IPS DF 4.7 (cell line): ENCODE measurements around the gene GBX1.

Experiments
- DNase-seq: peaks from one replicate; pipeline ENCODE4 v3.0.0-alpha.2; 2013; ENCODE audit warnings: low spot score; ENCODE audit errors: extremely low read depth

Gene GBX1

GRCh38 chr7:151139791-151140190 is 27.7 kb downstream of the GBX1 start:
- no peak for DNase-seq

- DNase-seq: no peak
These were observed 28.3 kb downstream of the GBX1 start for GRCh38 chr7:151139071-151139790.

DNA sequence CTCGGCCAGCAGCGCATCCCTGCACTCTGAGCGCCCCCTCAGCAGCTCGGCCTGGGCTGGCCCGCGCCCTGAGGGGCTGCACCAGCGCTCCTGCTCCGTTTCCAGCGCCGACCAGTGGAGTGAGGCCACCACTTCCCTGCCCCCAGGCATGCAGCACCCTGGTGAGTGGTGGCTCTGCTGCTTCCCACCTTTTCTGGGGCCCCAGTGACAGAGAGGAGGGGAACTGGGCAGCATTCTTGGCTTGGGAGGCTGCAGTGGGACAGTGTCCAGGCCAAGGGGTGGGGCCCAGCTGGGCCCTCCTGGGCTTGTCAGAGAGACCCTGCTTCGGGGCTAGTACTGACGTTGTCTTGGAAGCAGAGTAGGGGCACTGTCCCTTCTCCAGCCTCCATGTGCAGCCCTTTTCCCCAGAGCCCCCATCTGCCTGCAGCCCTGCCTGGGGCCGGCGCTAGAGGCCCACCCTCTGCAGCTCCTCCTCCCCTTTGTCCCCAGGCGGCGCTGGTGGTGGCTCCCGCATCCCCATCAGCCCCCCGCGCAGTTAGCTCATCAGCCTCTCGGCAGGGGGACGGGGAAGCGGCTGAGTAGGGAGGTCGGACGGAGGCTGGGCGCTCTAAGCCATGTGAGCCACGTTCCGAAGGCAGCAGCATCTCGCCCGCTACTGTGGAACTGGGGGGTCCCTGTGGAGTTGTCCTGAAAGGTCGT is 29.2 kb downstream of the GBX1 start:
- no peak for DNase-seq

DNA sequence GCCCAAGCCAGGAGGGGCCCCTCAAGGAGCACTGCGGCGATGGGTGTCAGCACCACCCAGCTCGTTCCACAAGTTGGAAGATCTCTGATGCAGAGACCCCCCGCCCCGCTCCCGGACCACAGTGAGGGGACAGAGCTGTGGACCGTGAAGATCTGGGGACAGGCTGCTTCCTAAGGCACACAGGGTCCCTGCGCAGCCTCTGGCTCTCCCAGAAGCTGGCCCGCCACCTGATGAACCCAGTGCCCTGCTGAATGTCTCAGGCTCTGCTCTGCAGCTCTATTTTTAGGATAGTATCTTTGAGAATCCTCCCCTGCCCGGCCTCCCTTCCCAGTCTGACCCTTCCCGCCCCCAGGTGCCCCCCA is 29.7 kb downstream of the GBX1 start:
- DNase-seq: no peak

DNA sequence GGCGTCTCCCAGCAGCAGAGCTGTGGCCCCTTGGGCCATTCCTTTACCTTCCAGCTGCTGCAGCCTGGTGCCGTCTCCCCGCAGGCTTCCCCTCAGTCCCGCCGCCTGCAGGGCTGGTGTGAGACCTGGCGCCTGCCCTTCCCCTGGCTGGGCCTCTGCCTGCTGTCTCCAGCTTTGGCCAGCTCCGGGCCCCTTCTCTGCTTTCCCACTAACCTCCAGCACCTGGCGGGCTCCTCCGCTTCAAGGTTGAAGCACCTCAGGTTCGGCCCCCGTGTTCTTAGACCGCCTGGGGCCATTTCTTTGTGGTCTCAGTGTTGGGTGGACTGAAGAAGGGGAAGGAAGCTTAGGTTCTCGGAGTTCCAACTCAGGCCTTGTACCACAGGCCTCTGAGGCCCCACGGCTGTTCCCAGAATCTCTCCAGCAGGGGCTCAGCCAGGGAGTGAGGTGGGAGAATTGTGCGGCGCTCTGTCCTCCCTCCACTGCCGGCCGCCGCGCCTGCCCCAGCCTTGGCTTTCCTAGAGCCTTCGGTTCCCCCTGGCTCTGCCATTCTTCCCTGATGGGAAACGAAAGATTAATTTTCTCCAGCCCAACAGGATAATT is 30.3 kb downstream of the GBX1 start:
- no peak for DNase-seq

DNA sequence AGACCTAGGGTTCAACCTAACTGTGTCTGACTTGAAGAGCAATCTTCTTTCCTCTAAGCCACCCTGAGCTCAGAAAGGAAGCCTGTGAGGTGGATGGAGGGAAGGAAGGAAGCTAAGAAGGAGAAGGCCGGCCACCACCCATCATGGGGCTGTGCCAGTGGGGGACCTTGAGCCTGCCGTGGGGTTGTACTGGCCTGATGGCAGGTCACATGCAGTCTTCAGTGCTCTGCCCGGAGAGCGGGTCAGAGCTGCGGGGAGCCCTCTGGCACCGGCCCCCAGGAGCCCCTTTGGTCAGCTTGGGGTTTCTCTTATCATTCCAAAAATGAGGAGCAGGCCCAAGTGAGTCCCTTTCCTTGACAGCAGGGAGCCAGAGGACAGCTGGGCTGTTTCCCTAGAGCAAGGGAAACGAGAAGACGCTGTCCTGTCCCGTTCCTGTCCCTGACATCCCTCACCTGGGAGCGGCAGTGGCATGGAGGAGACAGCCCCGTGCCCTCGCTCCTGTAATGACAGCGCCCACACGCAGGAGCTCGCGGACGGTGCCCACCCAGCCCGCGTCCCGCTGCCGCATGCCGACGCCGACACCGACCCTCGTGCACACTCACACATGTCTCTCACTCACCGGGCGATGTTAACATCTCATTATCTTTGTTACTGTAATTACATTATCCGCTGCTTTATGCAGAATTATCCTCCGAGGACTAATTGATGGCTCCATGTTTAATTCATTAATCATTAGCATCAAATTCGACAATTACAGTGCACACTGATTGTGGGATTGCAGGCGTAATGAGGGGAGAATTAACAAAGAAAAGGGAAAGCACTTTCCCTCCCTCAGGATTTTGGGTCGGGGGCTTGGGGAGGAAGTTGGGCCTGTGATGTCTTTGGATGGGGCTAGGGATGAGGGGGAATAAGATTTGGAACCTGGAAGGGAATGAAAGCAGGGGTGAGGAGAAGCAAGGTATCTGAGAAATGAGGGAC is 31.3 kb downstream of the GBX1 start:
- no peak for DNase-seq

- no peak for DNase-seq
These were observed 32.0 kb downstream of the GBX1 start for GRCh38 chr7:151135525-151135845.

- DNase-seq: no peak
These were observed 32.6 kb downstream of the GBX1 start for GRCh38 chr7:151134743-151135524.

DNA sequence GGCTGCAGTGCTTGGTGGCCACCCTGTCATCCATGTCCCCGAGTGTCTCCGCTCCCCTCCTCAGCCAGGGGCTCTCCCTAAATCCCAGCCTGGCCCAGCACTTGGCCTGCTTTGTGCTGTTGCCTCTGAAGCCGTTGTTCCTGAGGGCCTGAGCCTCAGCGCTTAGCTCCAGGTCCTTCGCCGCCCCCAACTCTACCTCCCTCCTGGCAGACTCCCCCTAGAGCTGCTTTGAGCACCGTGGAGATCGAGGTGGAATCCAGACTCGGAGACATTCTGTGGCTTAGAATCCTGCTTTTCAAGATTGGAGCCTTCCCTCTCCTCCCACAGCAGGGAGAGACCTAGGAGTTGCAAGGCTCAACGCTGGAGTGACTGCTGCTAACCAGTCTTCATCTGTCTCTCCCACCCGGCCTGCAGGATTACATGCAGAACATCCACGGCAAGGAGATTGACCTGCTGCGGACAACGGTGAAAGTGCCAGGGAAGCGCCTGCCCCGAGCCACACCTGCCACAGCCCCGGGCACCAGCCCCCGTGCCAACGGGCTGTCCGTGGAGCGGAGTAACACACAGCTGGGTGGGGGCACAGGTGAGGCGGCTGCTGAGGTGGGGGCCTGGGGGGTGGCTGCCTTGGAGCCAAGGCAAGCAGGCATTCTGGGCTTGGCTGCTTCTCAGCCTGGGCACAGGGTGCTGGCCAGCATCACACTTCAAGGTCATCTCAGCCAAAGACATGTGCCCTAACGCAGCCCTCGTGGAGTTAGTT is 33.3 kb downstream of the GBX1 start:
- no peak for DNase-seq

- DNase-seq: no peak
These were observed 34.1 kb downstream of the GBX1 start for GRCh38 chr7:151133266-151133985.

DNA sequence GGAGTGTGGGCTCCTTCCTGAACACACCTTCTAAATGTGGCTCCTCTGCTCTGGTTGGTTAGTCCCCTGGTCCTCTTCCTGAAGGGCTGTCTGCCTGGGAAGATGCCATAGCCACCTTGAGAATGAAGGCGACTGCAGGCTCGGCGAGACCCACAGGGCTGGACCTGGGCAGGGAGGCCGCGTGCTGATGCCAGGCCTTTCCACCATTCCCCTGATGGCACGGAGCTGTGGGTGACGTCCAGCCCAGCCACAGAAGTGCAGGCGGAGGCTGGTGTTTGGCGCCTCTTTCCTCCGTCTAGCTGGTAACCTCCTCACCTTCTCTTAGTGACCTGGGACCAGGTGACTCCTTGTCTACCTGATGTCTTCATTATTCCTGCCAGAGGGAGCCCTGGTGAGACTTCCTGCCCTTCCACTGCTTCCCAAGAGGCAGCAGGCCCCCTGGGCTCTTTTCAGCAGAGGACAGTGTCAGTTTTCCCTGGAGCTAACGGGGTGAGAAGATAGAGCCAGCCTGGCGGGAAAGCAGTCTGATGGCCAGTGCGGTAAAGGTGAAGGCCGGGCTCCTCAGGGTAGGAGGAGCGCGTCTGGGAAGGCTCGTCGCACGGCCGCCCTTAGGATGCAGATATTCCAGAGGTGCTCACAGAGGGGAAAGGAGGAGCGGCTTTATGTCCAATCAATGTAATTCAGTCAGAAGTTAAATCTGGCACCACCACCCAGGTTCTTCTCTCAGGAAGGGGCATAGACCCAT is 34.9 kb downstream of the GBX1 start:
- DNase-seq: no peak

GRCh38 chr7:151131592-151132293 is 35.8 kb downstream of the GBX1 start:
- no peak for DNase-seq

GRCh38 chr7:151131224-151131591 is 36.3 kb downstream of the GBX1 start:
- DNase-seq: no peak

- no peak for DNase-seq
These were observed 36.7 kb downstream of the GBX1 start for GRCh38 chr7:151130741-151131157.

DNA sequence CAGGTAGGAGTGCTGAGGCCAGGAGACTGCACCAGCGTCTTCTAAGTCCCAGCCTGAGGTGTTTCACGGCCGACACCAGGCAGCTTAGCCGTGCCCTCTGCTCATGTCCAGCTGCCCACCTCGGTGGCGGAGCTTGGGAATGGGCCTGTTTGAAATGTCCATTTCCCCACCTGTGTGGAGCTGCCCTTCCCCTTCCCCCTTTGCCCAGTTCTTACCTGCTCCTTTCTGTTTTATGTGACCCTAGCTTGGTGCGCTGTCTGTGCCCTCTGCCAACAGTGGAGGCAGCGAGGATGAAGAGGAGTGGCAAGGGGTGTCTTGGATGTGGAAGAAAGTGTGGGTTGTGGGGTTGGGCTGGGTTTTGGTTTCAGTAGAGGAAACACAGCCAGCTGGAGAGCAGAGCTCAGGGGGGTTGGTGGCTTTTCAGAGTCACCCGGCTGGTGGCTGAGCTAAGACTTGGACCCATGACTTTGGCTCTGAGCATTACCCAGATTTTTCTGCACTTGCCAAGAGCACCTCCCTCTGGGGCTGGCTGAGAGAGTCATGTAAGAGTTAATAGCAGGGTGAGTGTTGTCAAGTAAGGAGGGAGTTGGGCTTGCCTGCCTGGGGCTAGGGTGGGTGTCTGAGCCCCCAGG is 37.4 kb downstream of the GBX1 start:
- no peak for DNase-seq

DNA sequence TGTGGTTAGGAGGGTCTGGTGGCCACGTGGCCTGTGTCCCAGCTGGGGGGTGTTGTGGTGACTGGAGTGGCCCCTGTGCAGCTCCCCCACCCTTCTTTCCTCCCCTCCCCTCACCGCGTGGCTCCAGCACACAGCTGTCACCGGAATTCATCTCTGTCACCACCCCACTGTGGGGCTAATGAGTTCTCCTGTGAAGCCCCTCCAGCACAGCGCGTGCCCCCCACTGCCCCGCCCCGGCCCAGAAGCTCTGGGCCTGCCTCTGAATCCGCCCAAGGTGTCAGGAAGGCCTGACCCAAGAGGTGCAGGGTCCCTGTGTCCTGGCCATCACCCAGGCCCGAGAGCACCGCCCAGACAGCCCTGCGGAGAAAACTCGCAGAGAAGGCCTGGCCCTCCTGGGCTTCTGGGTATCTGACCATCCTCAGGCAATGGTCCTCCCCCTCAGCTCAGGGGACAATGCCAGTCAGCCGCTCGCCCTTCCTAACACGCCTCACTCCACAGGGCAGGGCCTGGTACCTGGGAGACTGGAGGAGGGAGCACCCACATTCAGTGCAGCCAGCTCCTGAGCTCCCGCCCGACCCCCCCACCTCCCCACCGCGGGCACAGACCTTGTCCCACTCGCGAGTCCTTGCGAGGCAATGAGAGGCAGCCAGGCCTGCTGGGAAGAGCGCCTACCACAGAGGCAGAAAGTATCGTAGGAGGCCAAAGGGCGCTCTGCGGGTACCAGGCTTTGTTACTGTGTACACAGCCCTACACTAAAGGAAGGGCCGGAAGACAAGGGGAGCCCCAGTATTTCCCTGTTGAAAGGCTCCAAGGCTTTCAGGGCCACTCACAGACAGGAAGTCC is 38.2 kb downstream of the GBX1 start:
- no peak for DNase-seq

- DNase-seq: no peak
These were observed 38.8 kb downstream of the GBX1 start for GRCh38 chr7:151128716-151129115.
